Ovary (tissue), 9 donors: ENCODE measurements around the gene DHCR24. TPM values are rescaled to one million over a fixed set of nuclear protein-coding genes. Genes with fewer than 3 reads are reported as not detected.

Experiments
- DNase-seq, 5 donors: peaks; one replicate each; pipeline ENCODE4 v3.0.0-alpha.2; 2019 to 2020
- H3K27ac ChIP-seq, 2 donors: fragments of 200-600 bp; one replicate each; pipeline versions ENCODE4 v1.5.1 to v1.8.0; 2019 to 2022
- H3K27me3 ChIP-seq: fragments of 200-600 bp; one replicate; pipeline ENCODE4 v1.8.0; 2022
- H3K36me3 ChIP-seq: fragments of 200-600 bp; sonication (generic); one replicate; pipeline ENCODE4 v1.5.1; 2019
- H3K4me1 ChIP-seq: one replicate; pipeline ENCODE4 v1.8.1; 2013; ENCODE audit warnings: mild to moderate bottlenecking, moderate library complexity; ENCODE audit not compliant: insufficient read depth
- H3K4me3 ChIP-seq: fragments of 200-600 bp; sonication (generic); one replicate; pipeline ENCODE4 v1.5.1; 2017
- H3K9me3 ChIP-seq, 2 donors: fragments of 200-600 bp in 1 of 2; sonication (generic) in 1 of 2; one replicate each; pipeline versions ENCODE4 v1.5.1 to v1.8.1; 2013 to 2019; ENCODE audit warnings: mild to moderate bottlenecking in 1 of 2, moderate library complexity in 1 of 2
- CTCF ChIP-seq, 3 donors: fragments of 450-650 bp in 2 of 3; fragments of 200-600 bp in 1 of 3; IDR thresholded peaks; one replicate each; pipeline versions ENCODE4 v1.5.1 to v1.8.0; 2016 to 2022; ENCODE audit warnings: antibody characterized with exemption in 3 of 3, mild to moderate bottlenecking in 1 of 3
- EP300 ChIP-seq: sonication (generic); formaldehyde crosslinking; IDR thresholded peaks from one replicate; pipeline ENCODE4 v1.6.1; 2017; ENCODE audit warnings: antibody characterized with exemption
- POLR2A ChIP-seq: fragments of 450-650 bp; IDR thresholded peaks from one replicate; pipeline ENCODE4 v1.6.1; 2017; ENCODE audit warnings: antibody characterized with exemption, mild to moderate bottlenecking, moderate library complexity
- WGBS, 3 donors: extraction: QIAGEN DNeasy Blood & Tissue Kit in 1 of 3; methylation state at CpG; one replicate each; pipeline versions ENCODE4 v1.1.5 to v1.1.7; 2013 to 2017; 5-methylcytosine and 5-hydroxymethylcytosine counted together
- intact Hi-C, 4 donors: fragments of 100-400 bp; cut with DNase I; formaldehyde crosslinking; loops; one replicate each; pipeline versions ENCODE4 v1.11.0 to v1.15.1; 2022 to 2023
- polyA plus RNA-seq, 2 donors: library from polyadenylated mRNA; stranded (reverse); fragments of 200-250 nt in 1 of 2; fragments of 350-450 nt in 1 of 2; fragmentation: Illumina TruSeq in 1 of 2; extraction: RNeasy Lipid Tissue Mini Kit (QIAGEN cat#74804) in 1 of 2; gene quantifications; one replicate each; pipeline ENCODE4 v1.2.3, GENCODE V29; 2013 to 2014
- total RNA-seq, 7 donors: library from RNA; depleted of rRNA in 2 of 7; stranded (reverse); fragments of >200 nt in 2 of 7; fragmentation: NEBNext Ultra II Directional in 3 of 7; extraction: Animal tissue kit (Norgen Biotek cat#: 25700) in 3 of 7; gene quantifications; one replicate each; pipeline versions ENCODE4 v1.1.0 to v1.2.4, GENCODE V29; 2016 to 2023
- donor health status: DM: no; HTN: no; CAD: no; lungs with moderate emphysema.
- donor health status: DM: no; HTN: no; CAD: no.
- donor health status: Bipolar disorder and iron deficiency.
- donor health status: DM: yes; HTN: yes; CAD: no.
- donor health status: DM: no; HTN: no; CAD: no.
- donor health status: DM: yes; HTN: yes; CAD: no.

DHCR24 gene
- total and polyA plus RNA-seq, 9 donors: 10.5 to 1,394 (median 74.6) TPM

- 76 to 83% (median 81%) methylated on average over 8 of the region's 8 CpGs for WGBS, 3 donors
- H3K36me3 ChIP-seq: no peaks in the 10 kb centered on the region
- H3K9me3 ChIP-seq: no peaks in the 10 kb centered on the region
- H3K4me1 ChIP-seq: no peaks in the 10 kb centered on the region
- no peak for TF ChIP-seq POLR2A
- TF ChIP-seq EP300: no peak
- no peak for TF ChIP-seq CTCF (IDR thresholded peaks at IDR 0.05)
- H3K27ac ChIP-seq: no peak overlapping the region
- H3K27me3 ChIP-seq: no peaks in the 10 kb centered on the region
- no peak for DNase-seq
- intact Hi-C loops: no loop called here
- no peak overlapping the region for H3K4me3 ChIP-seq
Observed at GRCh38 chr1:54836594-54836993, 50.4 kb downstream of the DHCR24 start.

- Histone ChIP-seq H3K27me3 (no peaks in the 10 kb centered on the region), H3K4me3 (no peak overlapping the region), H3K36me3 (no peaks in the 10 kb centered on the region), H3K4me1 (no peaks in the 10 kb centered on the region), H3K9me3 (peaks cover 0 to 3% of the 10 kb centered on the region in 2 donors), H3K27ac (no peak overlapping the region)
- 57 to 62% (median 60%) methylated on average over 5 of the region's 5 CpGs for WGBS, 3 donors
- DNase-seq: no peak
- intact Hi-C loops: no loop called here
- no peak for TF ChIP-seq EP300
- TF ChIP-seq POLR2A: no peak
- TF ChIP-seq CTCF (IDR thresholded peaks at IDR 0.05): no peak
Observed at GRCh38 chr1:54835970-54836369, 51.0 kb downstream of the DHCR24 start.

- Histone ChIP-seq H3K4me1 (no peaks in the 10 kb centered on the region), H3K9me3 (peaks cover 0 to 3% of the 10 kb centered on the region in 2 donors), H3K27ac (no peak overlapping the region), H3K36me3 (no peaks in the 10 kb centered on the region), H3K4me3 (no peak overlapping the region), H3K27me3 (no peaks in the 10 kb centered on the region)
- intact Hi-C loops: no loop called here
- DNase-seq: no peak
- TF ChIP-seq EP300 (no peak), CTCF (IDR thresholded peaks at IDR 0.05) (no peak), POLR2A (no peak)
- 77 to 86% (median 79%) methylated on average over 6 of the region's 6 CpGs for WGBS, 3 donors
Observed at GRCh38 chr1:54835131-54835898, 51.7 kb downstream of the DHCR24 start.

DNA sequence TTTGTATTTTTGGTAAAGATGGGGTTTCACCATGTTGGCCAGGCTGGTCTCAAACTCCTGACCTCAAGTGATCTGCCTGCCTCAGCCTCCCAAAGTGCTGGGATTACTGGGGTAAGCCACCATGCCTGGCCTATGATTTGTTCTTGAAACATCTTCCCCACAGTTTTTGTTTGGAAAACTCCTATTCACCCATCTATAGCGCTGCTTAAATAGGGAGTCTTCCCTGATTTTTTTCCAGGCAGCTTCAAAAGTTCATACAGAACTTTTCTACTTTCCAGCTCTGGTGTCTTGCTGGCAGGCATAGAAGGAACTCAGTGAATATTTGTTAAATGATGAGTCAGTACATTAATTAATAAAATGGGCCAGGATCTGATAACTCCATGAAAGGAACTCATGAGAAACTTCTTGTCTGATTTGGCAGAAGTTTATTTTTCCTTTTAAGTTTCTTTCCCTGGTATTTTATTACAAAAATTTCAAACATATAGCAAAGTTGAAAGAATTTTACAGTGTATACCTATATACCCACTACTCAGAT lies 52.9 kb downstream of the DHCR24 start:
- WGBS, 3 donors: 89 to 98% (median 97%) methylated on average over 1 of the region's 1 CpG
- no peaks in the 10 kb centered on the region for H3K36me3 ChIP-seq
- H3K27ac ChIP-seq: no peak overlapping the region
- no peaks in the 10 kb centered on the region for H3K27me3 ChIP-seq
- H3K4me1 ChIP-seq: no peaks in the 10 kb centered on the region
- H3K4me3 ChIP-seq: no peak overlapping the region
- TF ChIP-seq CTCF (IDR thresholded peaks at IDR 0.05) (no peak), EP300 (no peak), POLR2A (no peak)
- intact Hi-C loops: loop anchor here in 1 of 4 donors (5.0 kb wide), 1 partner anchor 1457 kb away; no protein-coding TSS in a partner anchor
- peaks cover 0 to 3% of the 10 kb centered on the region in 2 donors for H3K9me3 ChIP-seq
- no peak for DNase-seq
